ENCODE results near the gene APBA2.

DNA sequence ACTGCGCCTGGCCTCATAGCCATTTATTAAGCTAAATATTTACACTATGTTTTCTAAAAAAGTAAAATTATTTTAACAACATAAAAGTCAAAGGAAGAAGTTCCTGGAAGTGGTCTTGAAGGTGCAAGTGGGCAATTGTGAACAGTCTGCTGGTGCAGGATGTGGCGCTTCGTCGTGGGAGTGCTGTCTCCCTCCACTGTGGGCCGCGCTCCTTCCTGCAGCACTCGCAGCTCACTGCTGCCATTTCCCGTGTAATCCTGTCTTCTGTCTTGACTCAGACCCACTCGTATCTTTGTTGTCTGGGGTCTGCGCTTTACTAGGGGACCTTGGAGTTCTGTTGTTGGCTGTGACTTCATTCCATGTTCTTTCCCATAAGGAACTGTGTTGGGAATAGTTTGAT, 56.3 kb downstream of the APBA2 start:
- TF ChIP-seq, protein P1, sequence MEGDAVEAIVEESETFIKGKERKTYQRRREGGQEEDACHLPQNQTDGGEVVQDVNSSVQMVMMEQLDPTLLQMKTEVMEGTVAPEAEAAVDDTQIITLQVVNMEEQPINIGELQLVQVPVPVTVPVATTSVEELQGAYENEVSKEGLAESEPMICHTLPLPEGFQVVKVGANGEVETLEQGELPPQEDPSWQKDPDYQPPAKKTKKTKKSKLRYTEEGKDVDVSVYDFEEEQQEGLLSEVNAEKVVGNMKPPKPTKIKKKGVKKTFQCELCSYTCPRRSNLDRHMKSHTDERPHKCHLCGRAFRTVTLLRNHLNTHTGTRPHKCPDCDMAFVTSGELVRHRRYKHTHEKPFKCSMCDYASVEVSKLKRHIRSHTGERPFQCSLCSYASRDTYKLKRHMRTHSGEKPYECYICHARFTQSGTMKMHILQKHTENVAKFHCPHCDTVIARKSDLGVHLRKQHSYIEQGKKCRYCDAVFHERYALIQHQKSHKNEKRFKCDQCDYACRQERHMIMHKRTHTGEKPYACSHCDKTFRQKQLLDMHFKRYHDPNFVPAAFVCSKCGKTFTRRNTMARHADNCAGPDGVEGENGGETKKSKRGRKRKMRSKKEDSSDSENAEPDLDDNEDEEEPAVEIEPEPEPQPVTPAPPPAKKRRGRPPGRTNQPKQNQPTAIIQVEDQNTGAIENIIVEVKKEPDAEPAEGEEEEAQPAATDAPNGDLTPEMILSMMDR (conservative IDR thresholded peaks at IDR 0.05; ENCODE audit: low read length) = no peak
- TF ChIP-seq EZH2phosphoT487 (IDR thresholded peaks at IDR 0.05; ENCODE audit: borderline replicate concordance, low read depth, low read length) = no peak

Data from OCI-LY7 (cell line).